HEK293 (cell line): ENCODE measurements around the gene KLHL12.

Source experiments
- CTCF ChIA-PET: fragments of 350-600 bp; formaldehyde crosslinking; extraction: SDS; loops from one replicate; lab custom pipeline; 2021; ENCODE audit warnings: antibody characterized with exemption; lab: Yijun Ruan, JAX
- POLR2A ChIA-PET: fragments of 300-600 bp; formaldehyde crosslinking; extraction: SDS; loops from one replicate; lab custom pipeline; 2020; ENCODE audit warnings: antibody characterized with exemption, inconsistent platforms; lab: Yijun Ruan, JAX
- H3K27ac ChIP-seq: fragments of 200-500 bp; sonication (Bioruptor generic); 2 replicates; pipeline ENCODE4 v1.5.1; 2014; ENCODE audit warnings: low read depth, low read length, control low read depth, inconsistent platforms; ENCODE audit errors: extremely low read depth
- H3K36me3 ChIP-seq, 2 experiments: fragments of 200-500 bp in 1 of 2; sonication (Bioruptor generic) in 1 of 2; 1 replicate in 1 of 2; 2 replicates in 1 of 2; pipeline ENCODE4 v1.5.1; 2014 to 2017; ENCODE audit warnings: inconsistent platforms in 2 of 2, low read length in 2 of 2; ENCODE audit not compliant: control insufficient read depth in 2 of 2, insufficient read depth in 1 of 2
- H3K4me1 ChIP-seq: fragments of 200-500 bp; sonication (Bioruptor generic); 2 replicates; pipeline ENCODE4 v1.5.1; 2014; ENCODE audit warnings: mild to moderate bottlenecking, low read length, inconsistent platforms; ENCODE audit not compliant: control insufficient read depth, insufficient read depth
- H3K4me3 ChIP-seq: 2 replicates; pipeline ENCODE4 v1.5.1; 2011; ENCODE audit warnings: low read depth, mild to moderate bottlenecking, control low read depth, low read length, moderate library complexity
- H3K9me3 ChIP-seq: fragments of 200-500 bp; sonication (Bioruptor generic); 2 replicates; pipeline ENCODE4 v1.5.1; 2014; ENCODE audit warnings: low read depth, low read length, inconsistent platforms; ENCODE audit not compliant: control insufficient read depth, insufficient read depth
- GFI1B ChIP-seq: fragments of 450-650 bp; formaldehyde crosslinking; IDR thresholded peaks from 2 replicates; pipeline ENCODE4 v1.5.1; 2016; ENCODE audit warnings: missing biosample characterization, missing genetic modification characterization
- GLI4 ChIP-seq: fragments of 450-650 bp; formaldehyde crosslinking; IDR thresholded peaks from 2 replicates; pipeline ENCODE4 v1.5.1; 2016; ENCODE audit warnings: missing biosample characterization, missing genetic modification characterization
- KLF7 ChIP-seq: fragments of 450-650 bp; formaldehyde crosslinking; IDR thresholded peaks from 2 replicates; pipeline ENCODE4 v1.5.1; 2016; ENCODE audit warnings: missing biosample characterization, missing genetic modification characterization, borderline replicate concordance
- MEIS1 ChIP-seq: sonication (generic); formaldehyde crosslinking; IDR thresholded peaks from 2 replicates; pipeline ENCODE4 v1.8.1; 2022; ENCODE audit warnings: missing genetic modification reagents, mild to moderate bottlenecking, borderline replicate concordance
- OVOL3 ChIP-seq: fragments of 450-650 bp; formaldehyde crosslinking; IDR thresholded peaks from 2 replicates; pipeline ENCODE4 v1.5.1; 2016; ENCODE audit warnings: missing biosample characterization, missing genetic modification characterization
- SALL2 ChIP-seq: fragments of 450-650 bp; formaldehyde crosslinking; IDR thresholded peaks from 2 replicates; pipeline ENCODE4 v1.5.0; 2017; ENCODE audit warnings: missing biosample characterization, mild to moderate bottlenecking, missing genetic modification characterization, borderline replicate concordance
- WT1 ChIP-seq: fragments of 450-650 bp; formaldehyde crosslinking; IDR thresholded peaks from 2 replicates; pipeline ENCODE4 v1.5.1; 2016; ENCODE audit warnings: missing biosample characterization, missing genetic modification characterization
- ZBTB1 ChIP-seq: fragments of 450-650 bp; formaldehyde crosslinking; IDR thresholded peaks from 2 replicates; pipeline ENCODE4 v1.5.1; 2016; ENCODE audit warnings: missing biosample characterization, missing genetic modification characterization
- ZBTB48 ChIP-seq: fragments of 450-650 bp; formaldehyde crosslinking; IDR thresholded peaks from 2 replicates; pipeline ENCODE4 v1.5.1; 2016; ENCODE audit warnings: missing biosample characterization, missing genetic modification characterization
- ZEB2 ChIP-seq: fragments of 450-650 bp; formaldehyde crosslinking; IDR thresholded peaks from 2 replicates; pipeline ENCODE4 v1.5.1; 2016; ENCODE audit warnings: missing biosample characterization, missing genetic modification characterization
- ZFP69B ChIP-seq: fragments of 450-650 bp; formaldehyde crosslinking; IDR thresholded peaks from 2 replicates; pipeline ENCODE4 v1.5.1; 2016; ENCODE audit warnings: missing biosample characterization, missing genetic modification characterization
- ZIC2 ChIP-seq: fragments of 450-650 bp; formaldehyde crosslinking; IDR thresholded peaks from 2 replicates; pipeline ENCODE4 v1.5.1; 2016; ENCODE audit warnings: missing biosample characterization, missing genetic modification characterization
- ZNF138 ChIP-seq: fragments of 450-650 bp; formaldehyde crosslinking; IDR thresholded peaks from 2 replicates; pipeline ENCODE4 v1.5.1; 2016; ENCODE audit warnings: missing biosample characterization, missing genetic modification characterization, borderline replicate concordance
- ZNF140 ChIP-seq: fragments of 450-650 bp; formaldehyde crosslinking; IDR thresholded peaks from 2 replicates; pipeline ENCODE4 v1.5.1; 2016; ENCODE audit warnings: missing biosample characterization, missing genetic modification characterization
- ZNF16 ChIP-seq: fragments of 450-650 bp; formaldehyde crosslinking; IDR thresholded peaks from 2 replicates; pipeline ENCODE4 v1.5.1; 2016; ENCODE audit warnings: low read depth, missing biosample characterization, missing genetic modification characterization
- ZNF2 ChIP-seq: fragments of 450-650 bp; formaldehyde crosslinking; IDR thresholded peaks from 2 replicates; pipeline ENCODE4 v1.5.1; 2016; ENCODE audit warnings: missing biosample characterization, missing genetic modification characterization
- ZNF335 ChIP-seq: fragments of 450-650 bp; formaldehyde crosslinking; conservative IDR thresholded peaks from 2 replicates; pipeline ENCODE4 v1.5.1; 2016; ENCODE audit warnings: missing biosample characterization, missing genetic modification characterization
- ZNF426 ChIP-seq: fragments of 450-650 bp; formaldehyde crosslinking; IDR thresholded peaks from 2 replicates; pipeline ENCODE4 v1.5.1; 2017; ENCODE audit warnings: missing biosample characterization, missing genetic modification characterization, mild to moderate bottlenecking, inconsistent platforms, moderate library complexity
- ZNF621 ChIP-seq: fragments of 450-650 bp; formaldehyde crosslinking; IDR thresholded peaks from 2 replicates; pipeline ENCODE4 v1.5.1; 2017; ENCODE audit warnings: missing biosample characterization, missing genetic modification characterization
- ZNF776 ChIP-seq: fragments of 450-650 bp; formaldehyde crosslinking; IDR thresholded peaks from 2 replicates; pipeline ENCODE4 v1.5.0; 2017; ENCODE audit warnings: missing biosample characterization, missing genetic modification characterization, borderline replicate concordance
- TF ChIP-seq, protein P1 (sequence below): fragments of 450-650 bp; formaldehyde crosslinking; IDR thresholded peaks from 2 replicates; pipeline ENCODE4 v1.5.1; 2016; ENCODE audit warnings: missing biosample characterization, missing genetic modification characterization
- TF ChIP-seq, protein P2 (sequence below): fragments of 450-650 bp; formaldehyde crosslinking; IDR thresholded peaks from 2 replicates; pipeline ENCODE4 v1.5.1; 2016; ENCODE audit warnings: missing biosample characterization, missing genetic modification characterization, low read depth
- TF ChIP-seq, protein P3 (sequence below): fragments of 450-650 bp; formaldehyde crosslinking; IDR thresholded peaks from 2 replicates; pipeline ENCODE4 v1.5.1; 2017; ENCODE audit warnings: missing biosample characterization, missing genetic modification characterization
- TF ChIP-seq, protein P4 (sequence below): fragments of 450-650 bp; formaldehyde crosslinking; IDR thresholded peaks from 2 replicates; pipeline ENCODE4 v1.5.1; 2016; ENCODE audit warnings: missing biosample characterization, missing genetic modification characterization
- TF ChIP-seq, protein P5 (sequence below): fragments of 450-650 bp; formaldehyde crosslinking; IDR thresholded peaks from 2 replicates; pipeline ENCODE4 v1.5.1; 2016; ENCODE audit warnings: missing biosample characterization, missing genetic modification characterization
- TF ChIP-seq, protein P6 (sequence below): fragments of 450-650 bp; formaldehyde crosslinking; IDR thresholded peaks from 2 replicates; pipeline ENCODE4 v1.5.1; 2016; ENCODE audit warnings: missing biosample characterization, missing genetic modification characterization
- TF ChIP-seq, protein P7 (sequence below): fragments of 450-650 bp; formaldehyde crosslinking; IDR thresholded peaks from 2 replicates; pipeline ENCODE4 v1.5.1; 2017; ENCODE audit warnings: missing biosample characterization, missing genetic modification characterization

Gene KLHL12

DNA sequence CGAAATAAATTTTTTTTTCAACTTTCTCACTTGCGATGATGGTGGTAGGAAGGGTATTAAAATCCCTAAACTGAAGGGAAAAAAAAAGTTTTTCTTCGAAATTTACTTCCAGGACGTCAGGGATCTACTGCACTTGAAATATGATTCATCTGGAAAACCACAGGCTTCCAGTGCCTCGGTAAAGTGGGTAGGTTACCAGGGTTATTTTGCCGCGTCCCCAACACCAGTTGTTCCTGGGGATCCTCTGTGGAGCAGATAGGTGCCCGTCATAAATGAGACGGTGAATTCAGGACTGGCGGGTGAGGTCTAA, 38.9 kb downstream of the KLHL12 start (continued):
- TF ChIP-seq, protein P1, sequence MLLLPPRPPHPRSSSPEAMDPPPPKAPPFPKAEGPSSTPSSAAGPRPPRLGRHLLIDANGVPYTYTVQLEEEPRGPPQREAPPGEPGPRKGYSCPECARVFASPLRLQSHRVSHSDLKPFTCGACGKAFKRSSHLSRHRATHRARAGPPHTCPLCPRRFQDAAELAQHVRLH (tag by site-specific recombination), result no peak; the same call in 1 of the 2 replicates
- TF ChIP-seq ZNF335 (tag by site-specific recombination) (peak; percentile 83), ZNF140 (tag by site-specific recombination) (no peak), ZNF776 (tag by site-specific recombination) (no peak), ZIC2 (tag by site-specific recombination) (no peak; the same call in 1 of the 2 replicates), ZNF2 (tag by site-specific recombination) (no peak), ZNF426 (tag by site-specific recombination) (no peak), GLI4 (tag by site-specific recombination) (no peak), ZNF621 (no peak), ZBTB48 (peak; percentile 53; the same call in 1 of the 2 replicates)
- TF ChIP-seq, protein P2, sequence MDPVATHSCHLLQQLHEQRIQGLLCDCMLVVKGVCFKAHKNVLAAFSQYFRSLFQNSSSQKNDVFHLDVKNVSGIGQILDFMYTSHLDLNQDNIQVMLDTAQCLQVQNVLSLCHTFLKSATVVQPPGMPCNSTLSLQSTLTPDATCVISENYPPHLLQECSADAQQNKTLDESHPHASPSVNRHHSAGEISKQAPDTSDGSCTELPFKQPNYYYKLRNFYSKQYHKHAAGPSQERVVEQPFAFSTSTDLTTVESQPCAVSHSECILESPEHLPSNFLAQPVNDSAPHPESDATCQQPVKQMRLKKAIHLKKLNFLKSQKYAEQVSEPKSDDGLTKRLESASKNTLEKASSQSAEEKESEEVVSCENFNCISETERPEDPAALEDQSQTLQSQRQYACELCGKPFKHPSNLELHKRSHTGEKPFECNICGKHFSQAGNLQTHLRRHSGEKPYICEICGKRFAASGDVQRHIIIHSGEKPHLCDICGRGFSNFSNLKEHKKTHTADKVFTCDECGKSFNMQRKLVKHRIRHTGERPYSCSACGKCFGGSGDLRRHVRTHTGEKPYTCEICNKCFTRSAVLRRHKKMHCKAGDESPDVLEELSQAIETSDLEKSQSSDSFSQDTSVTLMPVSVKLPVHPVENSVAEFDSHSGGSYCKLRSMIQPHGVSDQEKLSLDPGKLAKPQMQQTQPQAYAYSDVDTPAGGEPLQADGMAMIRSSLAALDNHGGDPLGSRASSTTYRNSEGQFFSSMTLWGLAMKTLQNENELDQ, result no peak
- TF ChIP-seq, protein P3, sequence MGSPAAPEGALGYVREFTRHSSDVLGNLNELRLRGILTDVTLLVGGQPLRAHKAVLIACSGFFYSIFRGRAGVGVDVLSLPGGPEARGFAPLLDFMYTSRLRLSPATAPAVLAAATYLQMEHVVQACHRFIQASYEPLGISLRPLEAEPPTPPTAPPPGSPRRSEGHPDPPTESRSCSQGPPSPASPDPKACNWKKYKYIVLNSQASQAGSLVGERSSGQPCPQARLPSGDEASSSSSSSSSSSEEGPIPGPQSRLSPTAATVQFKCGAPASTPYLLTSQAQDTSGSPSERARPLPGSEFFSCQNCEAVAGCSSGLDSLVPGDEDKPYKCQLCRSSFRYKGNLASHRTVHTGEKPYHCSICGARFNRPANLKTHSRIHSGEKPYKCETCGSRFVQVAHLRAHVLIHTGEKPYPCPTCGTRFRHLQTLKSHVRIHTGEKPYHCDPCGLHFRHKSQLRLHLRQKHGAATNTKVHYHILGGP (tag by site-specific recombination), result no peak
- TF ChIP-seq, protein P4, sequence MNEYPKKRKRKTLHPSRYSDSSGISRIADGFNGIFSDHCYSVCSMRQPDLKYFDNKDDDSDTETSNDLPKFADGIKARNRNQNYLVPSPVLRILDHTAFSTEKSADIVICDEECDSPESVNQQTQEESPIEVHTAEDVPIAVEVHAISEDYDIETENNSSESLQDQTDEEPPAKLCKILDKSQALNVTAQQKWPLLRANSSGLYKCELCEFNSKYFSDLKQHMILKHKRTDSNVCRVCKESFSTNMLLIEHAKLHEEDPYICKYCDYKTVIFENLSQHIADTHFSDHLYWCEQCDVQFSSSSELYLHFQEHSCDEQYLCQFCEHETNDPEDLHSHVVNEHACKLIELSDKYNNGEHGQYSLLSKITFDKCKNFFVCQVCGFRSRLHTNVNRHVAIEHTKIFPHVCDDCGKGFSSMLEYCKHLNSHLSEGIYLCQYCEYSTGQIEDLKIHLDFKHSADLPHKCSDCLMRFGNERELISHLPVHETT (tag by site-specific recombination), result no peak
- TF ChIP-seq, protein P5, sequence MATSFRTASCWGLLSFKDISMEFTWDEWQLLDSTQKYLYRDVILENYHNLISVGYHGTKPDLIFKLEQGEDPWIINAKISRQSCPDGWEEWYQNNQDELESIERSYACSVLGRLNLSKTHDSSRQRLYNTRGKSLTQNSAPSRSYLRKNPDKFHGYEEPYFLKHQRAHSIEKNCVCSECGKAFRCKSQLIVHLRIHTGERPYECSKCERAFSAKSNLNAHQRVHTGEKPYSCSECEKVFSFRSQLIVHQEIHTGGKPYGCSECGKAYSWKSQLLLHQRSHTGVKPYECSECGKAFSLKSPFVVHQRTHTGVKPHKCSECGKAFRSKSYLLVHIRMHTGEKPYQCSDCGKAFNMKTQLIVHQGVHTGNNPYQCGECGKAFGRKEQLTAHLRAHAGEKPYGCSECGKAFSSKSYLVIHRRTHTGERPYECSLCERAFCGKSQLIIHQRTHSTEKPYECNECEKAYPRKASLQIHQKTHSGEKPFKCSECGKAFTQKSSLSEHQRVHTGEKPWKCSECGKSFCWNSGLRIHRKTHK (tag by site-specific recombination), result no peak

DNA sequence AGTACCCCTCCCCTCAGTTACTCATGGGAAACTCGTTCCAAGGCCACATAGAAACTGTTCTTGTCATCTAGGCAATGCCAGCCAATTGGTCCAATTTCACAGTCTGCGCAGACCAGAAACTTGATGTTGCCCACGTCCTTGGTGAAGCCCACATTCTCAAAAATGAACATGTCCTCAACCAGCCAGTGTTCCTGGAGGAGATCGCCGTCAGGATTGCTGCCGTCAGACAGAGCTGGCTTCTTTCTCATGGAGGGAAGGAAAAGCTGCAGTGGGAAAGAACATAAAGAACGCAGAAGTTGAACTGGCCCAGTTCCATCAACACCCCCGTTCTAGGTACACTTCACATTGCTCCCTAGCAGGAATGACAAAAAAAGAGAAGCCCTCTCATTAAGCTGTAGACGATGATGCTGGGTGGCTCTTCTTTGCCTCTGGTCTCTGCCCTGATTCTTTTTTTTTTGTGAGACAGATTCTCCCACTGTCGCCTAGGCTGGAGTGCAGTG, 46.0 kb downstream of the KLHL12 start:
- Histone ChIP-seq H3K4me3 (no peak overlapping the region), H3K9me3 (no peaks in the 10 kb centered on the region), H3K27ac (no peak overlapping the region), H3K36me3 (peaks cover 4 to 30% of the 10 kb centered on the region in 2 experiments), H3K4me1 (no peaks in the 10 kb centered on the region)
- ChIA-PET CTCF (interaction anchor here (0.6 kb wide), 1 partner anchor 28 kb away, joined by 3 read pairs; no protein-coding TSS in a partner anchor), POLR2A (no interaction called here)
- TF ChIP-seq MEIS1, result no peak
- TF ChIP-seq, protein P6, sequence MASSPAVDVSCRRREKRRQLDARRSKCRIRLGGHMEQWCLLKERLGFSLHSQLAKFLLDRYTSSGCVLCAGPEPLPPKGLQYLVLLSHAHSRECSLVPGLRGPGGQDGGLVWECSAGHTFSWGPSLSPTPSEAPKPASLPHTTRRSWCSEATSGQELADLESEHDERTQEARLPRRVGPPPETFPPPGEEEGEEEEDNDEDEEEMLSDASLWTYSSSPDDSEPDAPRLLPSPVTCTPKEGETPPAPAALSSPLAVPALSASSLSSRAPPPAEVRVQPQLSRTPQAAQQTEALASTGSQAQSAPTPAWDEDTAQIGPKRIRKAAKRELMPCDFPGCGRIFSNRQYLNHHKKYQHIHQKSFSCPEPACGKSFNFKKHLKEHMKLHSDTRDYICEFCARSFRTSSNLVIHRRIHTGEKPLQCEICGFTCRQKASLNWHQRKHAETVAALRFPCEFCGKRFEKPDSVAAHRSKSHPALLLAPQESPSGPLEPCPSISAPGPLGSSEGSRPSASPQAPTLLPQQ (tag by site-specific recombination), result no peak
- TF ChIP-seq, protein P4 (tag by site-specific recombination), result no peak
- TF ChIP-seq OVOL3 (tag by site-specific recombination), result no peak
- no peak for TF ChIP-seq ZBTB1
- TF ChIP-seq, protein P7, sequence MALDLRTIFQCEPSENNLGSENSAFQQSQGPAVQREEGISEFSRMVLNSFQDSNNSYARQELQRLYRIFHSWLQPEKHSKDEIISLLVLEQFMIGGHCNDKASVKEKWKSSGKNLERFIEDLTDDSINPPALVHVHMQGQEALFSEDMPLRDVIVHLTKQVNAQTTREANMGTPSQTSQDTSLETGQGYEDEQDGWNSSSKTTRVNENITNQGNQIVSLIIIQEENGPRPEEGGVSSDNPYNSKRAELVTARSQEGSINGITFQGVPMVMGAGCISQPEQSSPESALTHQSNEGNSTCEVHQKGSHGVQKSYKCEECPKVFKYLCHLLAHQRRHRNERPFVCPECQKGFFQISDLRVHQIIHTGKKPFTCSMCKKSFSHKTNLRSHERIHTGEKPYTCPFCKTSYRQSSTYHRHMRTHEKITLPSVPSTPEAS (tag by site-specific recombination), result no peak
- TF ChIP-seq ZEB2 (tag by site-specific recombination), result no peak
- TF ChIP-seq ZNF16 (tag by site-specific recombination), result no peak
- TF ChIP-seq GFI1B (tag by site-specific recombination), result no peak
- TF ChIP-seq ZNF138 (tag by site-specific recombination), result no peak
- no peak for TF ChIP-seq ZFP69B (tag by site-specific recombination)
- no peak for TF ChIP-seq SALL2 (tag by site-specific recombination)
- no peak for TF ChIP-seq WT1 (tag by site-specific recombination)
- no peak for TF ChIP-seq KLF7 (tag by site-specific recombination)
